Trophoblast cell (in vitro differentiated cells and primary cell): ENCODE measurements around the gene TAOK3.

Source experiments
- DNase-seq, 2 donors: peaks; one replicate each; pipeline ENCODE4 v3.0.0-alpha.2; 2016
- H2AFZ ChIP-seq: 2 replicates; pipeline ENCODE4 v1.6.1; 2013; ENCODE audit warnings: low read length, moderate library complexity, mild to moderate bottlenecking; ENCODE audit not compliant: insufficient read depth, poor library complexity
- H2AK5ac ChIP-seq: 2 replicates; pipeline ENCODE4 v1.6.1; 2013; ENCODE audit warnings: mild to moderate bottlenecking, low read length
- H2BK120ac ChIP-seq: 2 replicates; pipeline ENCODE4 v1.6.1; 2013; ENCODE audit warnings: low read length, mild to moderate bottlenecking, moderate library complexity; ENCODE audit not compliant: insufficient read depth, poor library complexity
- H2BK12ac ChIP-seq: 2 replicates; pipeline ENCODE4 v1.6.1; 2013; ENCODE audit warnings: mild to moderate bottlenecking, low read length, moderate library complexity
- H2BK5ac ChIP-seq: 2 replicates; pipeline ENCODE4 v1.6.1; 2013; ENCODE audit warnings: low read length, low read depth, moderate library complexity, mild to moderate bottlenecking; ENCODE audit not compliant: poor library complexity
- H3K14ac ChIP-seq: 2 replicates; pipeline ENCODE4 v1.6.1; 2013; ENCODE audit warnings: mild to moderate bottlenecking, low read length
- H3K18ac ChIP-seq: 2 replicates; pipeline ENCODE4 v1.6.1; 2013; ENCODE audit warnings: mild to moderate bottlenecking, low read length
- H3K23ac ChIP-seq: 2 replicates; pipeline ENCODE4 v1.6.1; 2013; ENCODE audit warnings: low read length
- H3K27ac ChIP-seq: 2 replicates; pipeline ENCODE4 v1.5.1; 2013; ENCODE audit warnings: low read depth, mild to moderate bottlenecking, inconsistent platforms, low read length, moderate library complexity
- H3K27me3 ChIP-seq: 2 replicates; pipeline ENCODE4 v1.6.1; 2013; ENCODE audit warnings: inconsistent platforms, mild to moderate bottlenecking, low read length, moderate library complexity; ENCODE audit not compliant: insufficient read depth
- H3K36me3 ChIP-seq, 2 experiments: 1 replicate in 1 of 2; 2 replicates in 1 of 2; pipeline ENCODE4 v1.6.1; 2013; ENCODE audit warnings: low read length in 2 of 2, mild to moderate bottlenecking in 2 of 2, moderate library complexity in 1 of 2; ENCODE audit not compliant: insufficient read depth in 2 of 2, control insufficient read depth in 1 of 2
- H3K4ac ChIP-seq: 2 replicates; pipeline ENCODE4 v1.6.1; 2013; ENCODE audit warnings: low read depth, mild to moderate bottlenecking, low read length, moderate library complexity
- H3K4me1 ChIP-seq, 2 experiments: 1 replicate in 1 of 2; 2 replicates in 1 of 2; pipeline ENCODE4 v1.6.1; 2013; ENCODE audit warnings: low read length in 2 of 2, mild to moderate bottlenecking in 2 of 2, moderate library complexity in 1 of 2; ENCODE audit not compliant: insufficient read depth in 2 of 2, control insufficient read depth in 1 of 2
- H3K4me2 ChIP-seq: 2 replicates; pipeline ENCODE4 v1.6.1; 2013; ENCODE audit warnings: inconsistent platforms, mild to moderate bottlenecking, low read length, moderate library complexity
- H3K4me3 ChIP-seq: 2 replicates; pipeline ENCODE4 v1.5.1; 2013; ENCODE audit warnings: mild to moderate bottlenecking, low read depth, low read length, inconsistent platforms
- H3K79me1 ChIP-seq: one replicate; pipeline ENCODE4 v1.6.1; 2013; ENCODE audit warnings: low read length
- H3K79me2 ChIP-seq: 2 replicates; pipeline ENCODE4 v1.6.1; 2013; ENCODE audit warnings: low read length, mild to moderate bottlenecking; ENCODE audit not compliant: control insufficient read depth, insufficient read depth, poor library complexity
- H3K9ac ChIP-seq: 2 replicates; pipeline ENCODE4 v1.6.1; 2013; ENCODE audit warnings: mild to moderate bottlenecking, low read length
- H3K9me3 ChIP-seq: 2 replicates; pipeline ENCODE4 v1.6.1; 2013; ENCODE audit warnings: low read depth, mild to moderate bottlenecking, control low read depth, inconsistent platforms, low read length; ENCODE audit not compliant: insufficient read depth
- H4K12ac ChIP-seq: 2 replicates; pipeline ENCODE4 v1.6.1; 2013; ENCODE audit warnings: low read depth, mild to moderate bottlenecking, low read length, moderate library complexity
- H4K8ac ChIP-seq: 2 replicates; pipeline ENCODE4 v1.6.1; 2013; ENCODE audit warnings: low read depth, mild to moderate bottlenecking, low read length, moderate library complexity
- H4K91ac ChIP-seq: one replicate; pipeline ENCODE4 v1.6.1; 2013; ENCODE audit warnings: low read depth, mild to moderate bottlenecking, low read length, moderate library complexity
- WGBS: extraction: QIAGEN DNeasy Blood & Tissue Kit; methylation state at CpG from one replicate; pipeline ENCODE4 v1.1.7; 2013; ENCODE audit warnings: missing lambda C conversion rate; ENCODE audit not compliant: insufficient read length, insufficient coverage; ENCODE audit errors: extremely low coverage; 5-methylcytosine and 5-hydroxymethylcytosine counted together

The TAOK3 gene

DNA sequence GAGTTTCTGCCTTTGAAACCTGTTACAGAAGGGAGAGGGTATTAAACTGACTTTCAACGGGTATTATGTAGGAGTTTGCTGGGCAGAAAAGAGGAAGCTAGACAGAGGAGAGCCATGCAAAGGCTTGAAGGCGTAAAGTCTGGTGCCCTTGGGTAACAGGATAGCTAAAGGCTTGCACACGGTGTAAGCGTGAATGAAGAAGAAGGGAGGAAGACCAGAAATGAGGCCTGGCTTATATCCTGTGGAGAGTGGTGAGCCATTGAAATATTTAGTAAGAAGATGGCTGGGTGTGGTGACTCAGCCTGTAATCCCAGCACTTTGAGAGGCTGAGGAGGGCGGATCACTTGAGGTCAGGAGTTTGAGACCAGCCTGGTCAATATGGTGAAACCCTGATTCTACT, 26.2 kb upstream of the TAOK3 start:
- WGBS, result no CpG with 5 or more reads among the region's 5 CpGs
- H2AK5ac ChIP-seq, result no peak overlapping the region
- peaks cover 23 to 56% of the 10 kb centered on the region in 2 experiments for H3K36me3 ChIP-seq
- no peak overlapping the region for H2AFZ ChIP-seq
- H2BK5ac ChIP-seq, result no peak overlapping the region
- no peak overlapping the region for H3K18ac ChIP-seq
- H4K12ac ChIP-seq, result no peak overlapping the region
- no peak overlapping the region for H2BK12ac ChIP-seq
- no peak overlapping the region for H3K27ac ChIP-seq
- H4K91ac ChIP-seq, result no peak overlapping the region
- no peaks in the 10 kb centered on the region for H3K4me1 ChIP-seq
- H2BK120ac ChIP-seq, result no peak overlapping the region
- H3K23ac ChIP-seq, result no peak overlapping the region
- no peak overlapping the region for H3K9ac ChIP-seq
- no peaks in the 10 kb centered on the region for H3K79me1 ChIP-seq
- no peaks in the 10 kb centered on the region for H3K79me2 ChIP-seq
- H3K4me3 ChIP-seq, result no peak overlapping the region
- no peaks in the 10 kb centered on the region for H3K27me3 ChIP-seq
- no peak overlapping the region for H4K8ac ChIP-seq
- no peak for DNase-seq
- no peaks in the 10 kb centered on the region for H3K9me3 ChIP-seq
- no peak overlapping the region for H3K4ac ChIP-seq
- H3K4me2 ChIP-seq, result no peak overlapping the region
- H3K14ac ChIP-seq, result no peak overlapping the region

DNA sequence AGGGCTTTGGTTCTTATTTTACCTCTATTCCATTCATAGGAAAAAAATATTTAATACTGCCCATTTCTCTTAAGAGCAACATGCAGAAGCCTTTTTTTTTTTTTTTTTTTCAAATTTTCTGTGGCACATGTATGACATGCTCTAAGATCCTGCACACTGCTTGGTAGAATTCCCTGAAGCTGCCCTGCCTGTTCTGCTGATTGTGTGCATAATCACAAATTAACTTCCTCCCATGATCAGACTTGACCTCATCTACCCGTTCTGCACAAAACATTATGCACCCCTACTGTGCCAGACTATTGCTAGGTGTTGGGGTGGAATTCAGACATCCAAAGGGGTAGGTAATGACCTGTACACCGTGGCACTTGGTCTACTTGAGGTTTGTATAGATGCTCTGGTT, 25.8 kb upstream of the TAOK3 start:
- no peak overlapping the region for H2BK12ac ChIP-seq
- no peaks in the 10 kb centered on the region for H3K4me1 ChIP-seq
- peaks cover 23 to 54% of the 10 kb centered on the region in 2 experiments for H3K36me3 ChIP-seq
- H3K9ac ChIP-seq, result no peak overlapping the region
- H3K4me3 ChIP-seq, result no peak overlapping the region
- no peak overlapping the region for H3K18ac ChIP-seq
- H3K27ac ChIP-seq, result no peak overlapping the region
- no peaks in the 10 kb centered on the region for H3K27me3 ChIP-seq
- H3K14ac ChIP-seq, result no peak overlapping the region
- H2BK120ac ChIP-seq, result no peak overlapping the region
- H2AK5ac ChIP-seq, result no peak overlapping the region
- H3K79me2 ChIP-seq, result no peaks in the 10 kb centered on the region
- no CpG with 5 or more reads among the region's 2 CpGs for WGBS
- H2BK5ac ChIP-seq, result no peak overlapping the region
- H3K4me2 ChIP-seq, result no peak overlapping the region
- H3K79me1 ChIP-seq, result no peaks in the 10 kb centered on the region
- no peak overlapping the region for H4K8ac ChIP-seq
- no peak overlapping the region for H3K4ac ChIP-seq
- no peak overlapping the region for H2AFZ ChIP-seq
- no peak overlapping the region for H3K23ac ChIP-seq
- no peak overlapping the region for H4K12ac ChIP-seq
- no peak overlapping the region for H4K91ac ChIP-seq
- no peak for DNase-seq
- H3K9me3 ChIP-seq, result no peaks in the 10 kb centered on the region

DNA sequence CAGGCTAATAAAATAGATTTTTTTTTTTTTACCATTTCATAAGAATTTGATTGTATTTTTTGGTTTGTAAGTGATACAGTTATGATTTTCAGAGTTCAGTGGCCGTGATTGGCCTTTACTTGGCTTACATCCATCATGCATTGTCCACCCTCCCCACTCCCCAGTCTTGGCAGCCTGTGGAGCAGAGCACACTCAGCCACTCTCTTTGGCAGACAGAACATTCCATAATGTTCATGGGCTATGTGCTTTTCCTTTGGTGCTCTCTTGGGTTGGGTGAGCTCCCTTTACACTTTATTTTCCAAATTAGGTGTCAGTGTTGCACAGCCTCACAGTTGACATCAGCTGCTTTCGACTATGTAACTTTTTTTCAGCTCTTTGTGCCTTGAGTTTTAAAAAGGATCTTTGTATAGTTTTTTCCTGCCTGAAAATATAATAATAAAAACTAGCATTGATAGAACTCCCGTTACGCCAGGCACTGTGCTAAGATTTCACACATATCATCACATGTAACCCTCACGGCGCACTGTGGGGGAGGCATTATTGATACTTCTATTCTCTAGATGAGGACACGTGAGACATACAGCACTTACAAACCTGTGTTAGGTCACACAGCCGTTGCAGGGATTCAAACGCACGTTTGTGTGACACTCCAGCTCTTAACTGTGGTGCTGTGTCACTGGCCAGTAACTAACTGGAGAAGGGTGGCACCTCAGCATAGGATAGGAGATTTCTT, 25.2 kb upstream of the TAOK3 start:
- WGBS, result no CpG with 5 or more reads among the region's 10 CpGs
- Histone ChIP-seq H3K4me2 (no peak overlapping the region), H4K12ac (no peak overlapping the region), H3K23ac (no peak overlapping the region), H4K8ac (no peak overlapping the region), H2BK5ac (no peak overlapping the region), H3K4me1 (no peaks in the 10 kb centered on the region), H3K27me3 (no peaks in the 10 kb centered on the region), H3K14ac (no peak overlapping the region), H3K36me3 (peaks cover 21 to 51% of the 10 kb centered on the region in 2 experiments), H3K9me3 (no peaks in the 10 kb centered on the region), H2BK120ac (no peak overlapping the region), H3K79me2 (no peaks in the 10 kb centered on the region), H3K9ac (no peak overlapping the region), H2AK5ac (no peak overlapping the region), H2AFZ (no peak overlapping the region), H3K4ac (no peak overlapping the region), H4K91ac (no peak overlapping the region), H2BK12ac (no peak overlapping the region), H3K4me3 (no peak overlapping the region), H3K18ac (no peak overlapping the region), H3K27ac (no peak overlapping the region), H3K79me1 (no peaks in the 10 kb centered on the region)
- no peak for DNase-seq

DNA sequence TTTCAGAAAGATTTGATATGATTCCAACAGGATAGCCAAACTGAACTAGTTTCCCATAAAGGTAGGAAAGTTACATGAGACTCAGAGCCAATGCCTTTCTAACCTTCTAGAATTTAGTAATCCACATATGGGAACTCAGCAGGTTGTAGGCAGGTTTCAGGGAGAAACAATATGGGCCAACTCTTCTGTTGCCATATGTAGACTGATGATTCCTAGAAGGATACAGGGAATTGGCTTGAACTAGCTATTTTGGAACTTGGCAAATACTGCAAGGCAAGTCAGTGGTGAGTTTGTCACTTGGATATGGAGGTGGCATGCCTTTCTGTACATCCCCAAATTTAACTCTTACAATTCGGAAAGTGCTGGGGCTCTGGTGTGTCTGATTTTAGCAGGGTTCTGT, 19.1 kb upstream of the TAOK3 start:
- H4K8ac ChIP-seq, result no peak overlapping the region
- no peak overlapping the region for H4K91ac ChIP-seq
- DNase-seq, result no peak
- no peaks in the 10 kb centered on the region for H3K79me1 ChIP-seq
- H3K36me3 ChIP-seq, result peaks cover 25 to 61% of the 10 kb centered on the region in 2 experiments
- H2BK5ac ChIP-seq, result no peak overlapping the region
- WGBS, result no CpG with 5 or more reads among the region's 1 CpG
- no peaks in the 10 kb centered on the region for H3K9me3 ChIP-seq
- no peaks in the 10 kb centered on the region for H3K79me2 ChIP-seq
- no peak overlapping the region for H3K18ac ChIP-seq
- H3K23ac ChIP-seq, result no peak overlapping the region
- H3K14ac ChIP-seq, result no peak overlapping the region
- no peak overlapping the region for H4K12ac ChIP-seq
- H2BK120ac ChIP-seq, result no peak overlapping the region
- no peak overlapping the region for H2AFZ ChIP-seq
- no peak overlapping the region for H3K4me3 ChIP-seq
- H3K4ac ChIP-seq, result no peak overlapping the region
- H3K4me1 ChIP-seq, result no peaks in the 10 kb centered on the region
- H2AK5ac ChIP-seq, result no peak overlapping the region
- H3K9ac ChIP-seq, result no peak overlapping the region
- no peak overlapping the region for H3K4me2 ChIP-seq
- H3K27ac ChIP-seq, result no peak overlapping the region
- no peaks in the 10 kb centered on the region for H3K27me3 ChIP-seq
- no peak overlapping the region for H2BK12ac ChIP-seq
